Ramos (cell line): ENCODE results near the gene OR9A2.

Source experiments
- in situ Hi-C: fragments of 300-500 bp; cut with MboI; formaldehyde crosslinking; loops from one replicate; pipeline ENCODE4 v1.14.3; 2022; ENCODE audit warnings: low sequenced_read_pairs; ENCODE audit not compliant: unreplicated experiment

Gene OR9A2

GRCh38 chr7:143027032-143027431, at the start of gene OR9A2:
Gene OR9A2 (minus strand): TSS chr7:143027132. CDS start chr7:143027132, 0 bp downstream.
- in situ Hi-C loops = no loop called here

GRCh38 chr7:143074141-143074540, 47.2 kb upstream of the OR9A2 start:
- in situ Hi-C loops = no loop called here

GRCh38 chr7:143073556-143073955, 46.6 kb upstream of the OR9A2 start:
- in situ Hi-C loops = no loop called here

GRCh38 chr7:143069912-143070500, 43.1 kb upstream of the OR9A2 start:
- in situ Hi-C loops = no loop called here

- in situ Hi-C loops = no loop called here
Observed at GRCh38 chr7:143068446-143068845, 41.5 kb upstream of the OR9A2 start.

GRCh38 chr7:143063741-143064140, 36.8 kb upstream of the OR9A2 start:
- in situ Hi-C loops = no loop called here

GRCh38 chr7:143055754-143056153, 28.8 kb upstream of the OR9A2 start:
- in situ Hi-C loops = no loop called here

- in situ Hi-C loops = no loop called here
Observed at GRCh38 chr7:143054621-143055020, 27.7 kb upstream of the OR9A2 start.

GRCh38 chr7:143052041-143052440, 25.1 kb upstream of the OR9A2 start, which contains the start of gene OR6V1:
Gene OR6V1 (plus strand): TSS chr7:143052341. CDS start chr7:143052341, 0 bp downstream.
- in situ Hi-C loops = no loop called here

GRCh38 chr7:143050931-143051330, 24.0 kb upstream of the OR9A2 start:
- in situ Hi-C loops = no loop called here

GRCh38 chr7:143049362-143049761, 22.4 kb upstream of the OR9A2 start:
- in situ Hi-C loops = no loop called here

- in situ Hi-C loops = no loop called here
Observed at GRCh38 chr7:143048827-143049226, 21.9 kb upstream of the OR9A2 start.

- in situ Hi-C loops = no loop called here
Observed at GRCh38 chr7:143047326-143047725, 20.4 kb upstream of the OR9A2 start.

GRCh38 chr7:143046426-143046851, 19.5 kb upstream of the OR9A2 start:
- in situ Hi-C loops = no loop called here

- in situ Hi-C loops = no loop called here
Observed at GRCh38 chr7:143043391-143043790, 16.5 kb upstream of the OR9A2 start.

- in situ Hi-C loops = no loop called here
Observed at GRCh38 chr7:143042790-143043271, 15.9 kb upstream of the OR9A2 start.

GRCh38 chr7:143042159-143042789, 15.3 kb upstream of the OR9A2 start:
- in situ Hi-C loops = no loop called here

- in situ Hi-C loops = no loop called here
Observed at GRCh38 chr7:143041346-143041745, 14.4 kb upstream of the OR9A2 start.

GRCh38 chr7:143040209-143040715, 13.3 kb upstream of the OR9A2 start:
- in situ Hi-C loops = no loop called here

- in situ Hi-C loops = no loop called here
Observed at GRCh38 chr7:143038635-143039034, 11.7 kb upstream of the OR9A2 start.

GRCh38 chr7:143027683-143028082, 751 bp upstream of the OR9A2 start:
- in situ Hi-C loops = no loop called here

GRCh38 chr7:143025371-143025770, 1.6 kb downstream of the OR9A2 start:
- in situ Hi-C loops = no loop called here
